ENCODE results near the gene NOG.
A peak's percentile ranks its signal among the peaks of the same experiment; 100 is the strongest.

The NOG gene

DNA sequence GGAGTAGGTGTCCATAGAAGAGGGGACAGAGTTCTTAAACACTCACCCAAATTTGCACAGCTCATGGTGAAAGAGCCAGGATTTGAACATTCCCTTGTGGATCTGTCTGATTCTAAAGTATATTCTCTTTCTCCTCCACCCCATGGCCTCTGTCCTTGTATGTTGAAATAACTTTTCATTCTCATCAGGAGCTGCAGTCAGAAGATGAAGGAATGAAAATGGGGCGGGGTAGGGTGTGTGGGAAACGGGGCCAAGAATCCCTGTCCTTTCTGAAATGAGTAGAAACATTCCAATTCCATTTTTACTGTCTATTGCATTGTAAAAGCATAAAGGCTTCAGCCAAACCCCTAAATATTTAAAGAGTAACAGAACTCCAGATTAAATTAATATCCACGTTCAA lies 42.8 kb downstream of the NOG start:
- DNase-seq (ENCODE audit: low read depth) = no peak
- no peak for TF ChIP-seq POLR2A (IDR thresholded peaks at IDR 0.05; ENCODE audit: extremely low read depth, insufficient read length)
- TF ChIP-seq, protein P1, sequence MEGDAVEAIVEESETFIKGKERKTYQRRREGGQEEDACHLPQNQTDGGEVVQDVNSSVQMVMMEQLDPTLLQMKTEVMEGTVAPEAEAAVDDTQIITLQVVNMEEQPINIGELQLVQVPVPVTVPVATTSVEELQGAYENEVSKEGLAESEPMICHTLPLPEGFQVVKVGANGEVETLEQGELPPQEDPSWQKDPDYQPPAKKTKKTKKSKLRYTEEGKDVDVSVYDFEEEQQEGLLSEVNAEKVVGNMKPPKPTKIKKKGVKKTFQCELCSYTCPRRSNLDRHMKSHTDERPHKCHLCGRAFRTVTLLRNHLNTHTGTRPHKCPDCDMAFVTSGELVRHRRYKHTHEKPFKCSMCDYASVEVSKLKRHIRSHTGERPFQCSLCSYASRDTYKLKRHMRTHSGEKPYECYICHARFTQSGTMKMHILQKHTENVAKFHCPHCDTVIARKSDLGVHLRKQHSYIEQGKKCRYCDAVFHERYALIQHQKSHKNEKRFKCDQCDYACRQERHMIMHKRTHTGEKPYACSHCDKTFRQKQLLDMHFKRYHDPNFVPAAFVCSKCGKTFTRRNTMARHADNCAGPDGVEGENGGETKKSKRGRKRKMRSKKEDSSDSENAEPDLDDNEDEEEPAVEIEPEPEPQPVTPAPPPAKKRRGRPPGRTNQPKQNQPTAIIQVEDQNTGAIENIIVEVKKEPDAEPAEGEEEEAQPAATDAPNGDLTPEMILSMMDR (IDR thresholded peaks at IDR 0.05; ENCODE audit: low read depth, low read length) = no peak
- no peak overlapping the region for H3K4me3 ChIP-seq (ENCODE audit: low read depth, low read length)

- TF ChIP-seq MAX (IDR thresholded peaks at IDR 0.05; ENCODE audit: low read depth, low read length) (no peak), POLR2A (IDR thresholded peaks at IDR 0.05; ENCODE audit: extremely low read depth, insufficient read length) (no peak), MYC (IDR thresholded peaks at IDR 0.05; ENCODE audit: low read depth, low read length) (no peak)
- TF ChIP-seq, protein P1 (IDR thresholded peaks at IDR 0.05; ENCODE audit: low read depth, low read length) = no peak
- DNase-seq (ENCODE audit: low read depth) = no peak
- no peak overlapping the region for H3K4me3 ChIP-seq (ENCODE audit: low read depth, low read length)
Observed at GRCh38 chr17:56637254-56637653, 43.8 kb downstream of the NOG start.

DNA sequence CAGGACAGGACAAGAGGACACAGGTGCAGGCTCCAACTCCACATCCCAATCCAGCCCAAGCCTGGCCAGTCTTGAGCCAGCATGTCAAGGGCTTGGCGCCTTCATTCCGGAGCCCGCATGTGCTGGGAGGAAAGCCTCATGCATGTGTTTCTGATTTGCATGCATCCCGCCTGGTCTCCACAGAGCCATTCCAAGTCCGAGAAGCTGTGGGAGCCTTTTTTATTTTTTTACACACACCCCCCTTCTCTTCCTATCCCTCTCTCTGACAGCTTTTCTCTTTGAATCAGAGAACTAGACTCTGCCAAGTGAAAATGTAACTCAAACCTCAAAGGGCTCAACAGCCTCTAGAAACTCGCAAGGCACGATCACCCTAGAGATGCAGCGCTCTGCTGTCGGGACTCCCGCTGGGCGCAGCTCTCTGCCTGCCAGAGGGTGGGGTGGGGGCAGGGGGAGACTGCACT lies 45.1 kb downstream of the NOG start:
- DNase-seq (ENCODE audit: low read depth) = no peak
- H3K4me3 ChIP-seq (ENCODE audit: low read depth, low read length) = no peak overlapping the region

DNA sequence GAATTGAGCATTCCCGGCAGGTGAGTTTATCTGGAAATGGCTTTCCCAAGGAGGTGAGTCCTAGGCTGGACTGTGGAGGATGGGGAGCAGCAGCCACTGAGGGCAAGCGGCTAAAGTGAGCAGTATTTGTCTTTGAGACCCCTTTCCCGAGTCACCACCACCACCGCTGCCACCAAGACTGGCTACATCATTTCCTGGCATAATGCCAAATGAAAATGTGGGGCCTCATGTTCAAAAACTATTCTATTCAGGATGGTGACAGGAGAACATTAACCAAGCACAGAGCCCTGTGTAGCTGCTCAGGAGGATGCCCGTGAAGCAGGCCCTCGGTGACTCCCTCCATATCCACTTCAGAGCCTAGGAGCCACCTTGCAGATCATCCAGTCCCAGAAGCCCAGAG lies 46.0 kb downstream of the NOG start:
- no peak for TF ChIP-seq MYC (IDR thresholded peaks at IDR 0.05; ENCODE audit: low read depth, low read length)
- no peak for TF ChIP-seq MAX (IDR thresholded peaks at IDR 0.05; ENCODE audit: low read depth, low read length)
- no peak for TF ChIP-seq POLR2A (IDR thresholded peaks at IDR 0.05; ENCODE audit: extremely low read depth, insufficient read length)
- TF ChIP-seq, protein P1 (IDR thresholded peaks at IDR 0.05; ENCODE audit: low read depth, low read length) = no peak
- no peak overlapping the region for H3K4me3 ChIP-seq (ENCODE audit: low read depth, low read length)
- DNase-seq (ENCODE audit: low read depth) = no peak

More for the DNA sequence above, 45.1 kb downstream of the NOG start:
- TF ChIP-seq, protein P1 (IDR thresholded peaks at IDR 0.05; ENCODE audit: low read depth, low read length) = no peak
- TF ChIP-seq MAX (IDR thresholded peaks at IDR 0.05; ENCODE audit: low read depth, low read length) = no peak
- TF ChIP-seq POLR2A (IDR thresholded peaks at IDR 0.05; ENCODE audit: extremely low read depth, insufficient read length) = no peak
- no peak for TF ChIP-seq MYC (IDR thresholded peaks at IDR 0.05; ENCODE audit: low read depth, low read length)

GRCh38 chr17:56640116-56640515 lies 46.6 kb downstream of the NOG start:
- TF ChIP-seq MAX (IDR thresholded peaks at IDR 0.05; ENCODE audit: low read depth, low read length) (no peak), POLR2A (IDR thresholded peaks at IDR 0.05; ENCODE audit: extremely low read depth, insufficient read length) (no peak), MYC (IDR thresholded peaks at IDR 0.05; ENCODE audit: low read depth, low read length) (no peak)
- TF ChIP-seq, protein P1 (IDR thresholded peaks at IDR 0.05; ENCODE audit: low read depth, low read length) = no peak
- no peak overlapping the region for H3K4me3 ChIP-seq (ENCODE audit: low read depth, low read length)
- peak; percentile 11 for DNase-seq (ENCODE audit: low read depth)

- no peak overlapping the region for H3K4me3 ChIP-seq (ENCODE audit: low read depth, low read length)
- DNase-seq (ENCODE audit: low read depth) = no peak
- TF ChIP-seq POLR2A (IDR thresholded peaks at IDR 0.05; ENCODE audit: extremely low read depth, insufficient read length) (no peak), MAX (IDR thresholded peaks at IDR 0.05; ENCODE audit: low read depth, low read length) (no peak), MYC (IDR thresholded peaks at IDR 0.05; ENCODE audit: low read depth, low read length) (no peak)
- TF ChIP-seq, protein P1 (IDR thresholded peaks at IDR 0.05; ENCODE audit: low read depth, low read length) = no peak
Observed at GRCh38 chr17:56641373-56641772, 47.9 kb downstream of the NOG start.

Data from NB4 (cell line).